Duodenal mucosa (tissue), 2 donors: ENCODE data around the gene ELMOD3.
A peak's percentile ranks its signal among the peaks of the same experiment; 100 is the strongest.
"Not testable (repeated sequence)": the region's sequence is repeated elsewhere in the genome, so short reads cannot be mapped to it uniquely, and the experiment has no call there.

Experiments used
- H3K27ac ChIP-seq: one replicate; pipeline ENCODE4 v1.7.0; 2013; ENCODE audit warnings: low read depth, low read length
- H3K27me3 ChIP-seq, 2 donors: one replicate each; pipeline ENCODE4 v1.7.0; 2013; ENCODE audit warnings: low read length in 2 of 2, control low read depth in 1 of 2; ENCODE audit not compliant: insufficient read depth in 2 of 2, control insufficient read depth in 1 of 2
- H3K36me3 ChIP-seq, 2 donors: one replicate each; pipeline ENCODE4 v1.7.0; 2013; ENCODE audit warnings: low read length in 2 of 2, control low read depth in 1 of 2; ENCODE audit not compliant: insufficient read depth in 2 of 2, control insufficient read depth in 1 of 2
- H3K4me1 ChIP-seq, 2 donors: one replicate each; pipeline ENCODE4 v1.7.0; 2013; ENCODE audit warnings: low read length in 2 of 2, control low read depth in 1 of 2; ENCODE audit not compliant: insufficient read depth in 2 of 2, control insufficient read depth in 1 of 2
- H3K4me3 ChIP-seq, 2 donors: one replicate each; pipeline ENCODE4 v1.7.0; 2013; ENCODE audit warnings: low read length in 2 of 2, low read depth in 1 of 2
- H3K9ac ChIP-seq, 2 donors: one replicate each; pipeline ENCODE4 v1.7.0; 2013; ENCODE audit warnings: low read length in 2 of 2, low read depth in 1 of 2
- H3K9me3 ChIP-seq, 2 donors: one replicate each; pipeline ENCODE4 v1.7.0; 2013; ENCODE audit warnings: low read length in 2 of 2, control low read depth in 1 of 2; ENCODE audit not compliant: control insufficient read depth in 1 of 2

The ELMOD3 gene

GRCh38 chr2:85354286-85355072, at the start of gene ELMOD3, which contains the start of gene RETSAT:
Gene ELMOD3 (plus strand): TSS chr2:85354769. CDS start chr2:85357199, 2,430 bp downstream.
Gene RETSAT (minus strand): TSS chr2:85354528. CDS start chr2:85354507, 21 bp downstream.
- Histone ChIP-seq H3K27ac (peak within 1 kb of the TSS; percentile 86), H3K4me1 (peaks cover 19% of the 10 kb centered on the region in 2 donors), H3K4me3 (peak within 1 kb of the TSS; percentile 93 to 95), H3K9ac (peak within 1 kb of the TSS; percentile 76 to 95), H3K36me3 (peaks cover 20 to 41% of the 10 kb centered on the region in 2 donors), H3K27me3 (no peaks in the 10 kb centered on the region), H3K9me3 (no peaks in the 10 kb centered on the region)

GRCh38 chr2:85307527-85307897, 47.1 kb upstream of the ELMOD3 start:
- Histone ChIP-seq H3K4me3 (peak overlapping the region; percentile 62 to 68), H3K27ac (peak overlapping the region; percentile 84), H3K36me3 (peaks cover 0 to 4% of the 10 kb centered on the region in 2 donors), H3K9me3 (no peaks in the 10 kb centered on the region), H3K27me3 (no peaks in the 10 kb centered on the region), H3K9ac (peak overlapping the region; percentile 69 to 78), H3K4me1 (peaks cover 34 to 36% of the 10 kb centered on the region in 2 donors)

- Histone ChIP-seq H3K9me3 (no peaks in the 10 kb centered on the region), H3K27ac (no peak overlapping the region), H3K9ac (peak overlapping the region in 1 of 2 donors; percentile 69), H3K4me1 (peaks cover 34 to 36% of the 10 kb centered on the region in 2 donors), H3K36me3 (peaks cover 0 to 4% of the 10 kb centered on the region in 2 donors), H3K4me3 (no peak overlapping the region), H3K27me3 (no peaks in the 10 kb centered on the region)
These were observed 46.4 kb upstream of the ELMOD3 start for GRCh38 chr2:85308201-85308600.

- Histone ChIP-seq H3K27ac (no peak overlapping the region), H3K4me3 (peak overlapping the region in 1 of 2 donors; percentile 43), H3K27me3 (no peaks in the 10 kb centered on the region), H3K9me3 (no peaks in the 10 kb centered on the region), H3K9ac (no peak overlapping the region), H3K4me1 (peaks cover 34 to 36% of the 10 kb centered on the region in 2 donors), H3K36me3 (peaks cover 0 to 4% of the 10 kb centered on the region in 2 donors)
These were observed 45.5 kb upstream of the ELMOD3 start for GRCh38 chr2:85308896-85309555.

GRCh38 chr2:85309699-85310321, 44.8 kb upstream of the ELMOD3 start:
- H3K9me3 ChIP-seq: no peaks in the 10 kb centered on the region
- H3K36me3 ChIP-seq: peaks cover 7 to 8% of the 10 kb centered on the region in 2 donors
- peak overlapping the region; percentile 25 to 30 for H3K4me3 ChIP-seq
- H3K9ac ChIP-seq: no peak overlapping the region
- no peak overlapping the region for H3K27ac ChIP-seq
- H3K4me1 ChIP-seq: peaks cover 34 to 36% of the 10 kb centered on the region in 2 donors
- no peaks in the 10 kb centered on the region for H3K27me3 ChIP-seq

- Histone ChIP-seq H3K27ac (no peak overlapping the region), H3K4me3 (peak overlapping the region in 1 of 2 donors; percentile 30), H3K9me3 (no peaks in the 10 kb centered on the region), H3K4me1 (peaks cover 34 to 36% of the 10 kb centered on the region in 2 donors), H3K9ac (no peak overlapping the region), H3K27me3 (no peaks in the 10 kb centered on the region), H3K36me3 (peaks cover 8 to 12% of the 10 kb centered on the region in 2 donors)
These were observed 44.2 kb upstream of the ELMOD3 start for GRCh38 chr2:85310330-85310729.

- Histone ChIP-seq H3K9me3 (no peaks in the 10 kb centered on the region), H3K36me3 (peaks cover 11 to 30% of the 10 kb centered on the region in 2 donors), H3K4me1 (peaks cover 25 to 26% of the 10 kb centered on the region in 2 donors), H3K27me3 (no peaks in the 10 kb centered on the region), H3K27ac (no peak overlapping the region), H3K9ac (no peak overlapping the region), H3K4me3 (no peak overlapping the region)
These were observed 42.2 kb upstream of the ELMOD3 start for GRCh38 chr2:85312404-85312803.

- Histone ChIP-seq H3K4me3 (no peak overlapping the region), H3K36me3 (peaks cover 21 to 48% of the 10 kb centered on the region in 2 donors), H3K4me1 (peaks cover 2 to 8% of the 10 kb centered on the region in 2 donors), H3K27ac (no peak overlapping the region), H3K9ac (no peak overlapping the region), H3K9me3 (no peaks in the 10 kb centered on the region), H3K27me3 (no peaks in the 10 kb centered on the region)
These were observed 39.7 kb upstream of the ELMOD3 start for GRCh38 chr2:85314884-85315242.

- H3K36me3 ChIP-seq: peaks cover 31 to 58% of the 10 kb centered on the region in 2 donors
- H3K27me3 ChIP-seq, H3K27ac ChIP-seq, H3K9me3 ChIP-seq, H3K4me3 ChIP-seq, H3K4me1 ChIP-seq, H3K9ac ChIP-seq: not testable (repeated sequence)
These were observed 38.6 kb upstream of the ELMOD3 start for GRCh38 chr2:85315921-85316320.
